ENCODE results near the gene SLC39A11.

SLC39A11 gene

GRCh38 chr17:73028299-73028755, 64.2 kb downstream of the SLC39A11 start:
- H3K27ac Mint-ChIP-seq = no peak overlapping the region
- H3K4me3 Mint-ChIP-seq = no peak overlapping the region
- peaks cover 67% of the 10 kb centered on the region for H3K36me3 Mint-ChIP-seq (ENCODE audit: low read depth)
- H3K4me1 Mint-ChIP-seq (ENCODE audit: low read depth) = no peaks in the 10 kb centered on the region
- no peaks in the 10 kb centered on the region for H3K9me3 Mint-ChIP-seq
- no peak for DNase-seq
- no peaks in the 10 kb centered on the region for H3K27me3 Mint-ChIP-seq

DNA sequence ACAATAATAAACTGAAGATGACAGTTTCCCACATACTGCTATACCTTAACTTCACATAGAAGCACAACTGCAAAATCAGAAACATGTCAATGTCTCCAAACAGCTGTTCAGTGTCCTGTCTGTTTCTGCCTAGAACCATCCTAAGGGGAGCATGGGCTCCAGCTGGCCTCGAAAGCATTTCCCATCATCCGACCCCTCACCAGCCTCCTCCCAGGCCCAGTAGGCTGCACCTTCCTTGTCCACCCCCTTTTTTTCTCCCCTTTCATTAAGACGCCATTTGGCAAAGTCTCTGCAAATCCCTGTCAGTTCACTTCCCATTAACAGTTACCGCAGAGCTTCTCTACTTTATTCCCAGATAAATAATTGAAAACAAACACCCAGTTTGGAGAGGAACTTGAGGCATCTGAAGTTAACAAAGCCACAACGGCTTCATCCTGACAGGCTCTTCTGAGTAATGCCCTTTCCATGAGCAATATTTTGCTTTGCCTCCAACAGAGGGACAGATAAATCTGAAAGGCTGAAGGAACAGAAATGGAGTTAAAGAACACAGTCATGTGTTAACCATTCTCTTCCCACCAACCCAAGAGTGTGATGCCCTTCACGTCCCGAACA, 65.3 kb downstream of the SLC39A11 start:
- no peak overlapping the region for H3K27ac Mint-ChIP-seq
- H3K9me3 Mint-ChIP-seq = no peaks in the 10 kb centered on the region
- H3K4me1 Mint-ChIP-seq (ENCODE audit: low read depth) = no peaks in the 10 kb centered on the region
- no peak for DNase-seq
- no peaks in the 10 kb centered on the region for H3K27me3 Mint-ChIP-seq
- peaks cover 75% of the 10 kb centered on the region for H3K36me3 Mint-ChIP-seq (ENCODE audit: low read depth)
- no peak overlapping the region for H3K4me3 Mint-ChIP-seq

DNA sequence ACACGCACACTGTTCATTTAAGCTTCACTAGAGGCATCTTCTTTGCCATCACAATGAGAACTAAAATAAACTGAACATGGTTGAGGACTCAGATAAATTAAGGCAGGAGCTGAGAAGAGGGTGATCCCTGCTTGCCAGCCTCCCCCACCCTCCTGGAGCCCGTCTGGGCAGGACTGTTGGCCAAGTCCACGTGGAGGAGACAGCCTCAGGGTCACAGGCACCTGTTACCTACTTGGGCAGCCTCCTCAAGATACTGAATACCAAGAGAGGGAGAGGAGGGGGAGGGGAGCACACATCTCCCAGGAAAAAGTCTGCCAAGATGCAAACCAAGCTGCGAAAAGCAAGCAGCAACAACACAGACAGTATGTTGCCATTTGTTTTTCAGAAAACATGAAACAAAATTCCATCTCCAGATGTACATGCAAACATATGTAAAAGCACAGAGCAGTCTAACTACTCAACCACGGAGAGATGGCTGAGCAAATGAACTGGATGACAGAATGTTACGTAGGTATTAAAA, 67.4 kb downstream of the SLC39A11 start:
- H3K4me3 Mint-ChIP-seq = no peak overlapping the region
- H3K27ac Mint-ChIP-seq = no peak overlapping the region
- H3K36me3 Mint-ChIP-seq (ENCODE audit: low read depth) = peaks cover 74% of the 10 kb centered on the region
- H3K27me3 Mint-ChIP-seq = no peaks in the 10 kb centered on the region
- no peak for DNase-seq
- no peaks in the 10 kb centered on the region for H3K4me1 Mint-ChIP-seq (ENCODE audit: low read depth)
- H3K9me3 Mint-ChIP-seq = peaks cover 13% of the 10 kb centered on the region

DNA sequence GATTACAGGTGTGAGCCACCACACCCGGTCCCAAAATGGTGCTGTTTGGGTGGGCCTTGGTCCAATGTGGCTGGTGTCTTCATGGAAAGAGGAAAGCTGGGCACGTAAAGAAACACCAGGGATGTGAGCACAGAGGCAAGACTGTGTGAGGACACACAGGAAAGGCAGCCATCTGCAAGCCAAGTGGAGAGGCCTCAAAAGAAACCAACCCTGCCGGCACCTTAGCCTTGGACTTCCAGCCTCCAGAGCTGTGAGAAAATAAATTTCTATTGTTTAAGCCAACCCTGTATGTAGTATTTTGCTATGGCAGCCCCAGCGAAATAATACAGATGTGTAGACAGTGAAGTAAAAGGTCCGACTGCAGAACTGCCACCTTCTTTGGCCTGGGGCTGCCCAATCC, 68.7 kb downstream of the SLC39A11 start:
- Mint-ChIP-seq H3K27ac (no peak overlapping the region), H3K27me3 (no peaks in the 10 kb centered on the region), H3K4me3 (no peak overlapping the region), H3K4me1 (ENCODE audit: low read depth) (no peaks in the 10 kb centered on the region), H3K9me3 (peaks cover 25% of the 10 kb centered on the region), H3K36me3 (ENCODE audit: low read depth) (peaks cover 67% of the 10 kb centered on the region)
- no peak for DNase-seq

DNA sequence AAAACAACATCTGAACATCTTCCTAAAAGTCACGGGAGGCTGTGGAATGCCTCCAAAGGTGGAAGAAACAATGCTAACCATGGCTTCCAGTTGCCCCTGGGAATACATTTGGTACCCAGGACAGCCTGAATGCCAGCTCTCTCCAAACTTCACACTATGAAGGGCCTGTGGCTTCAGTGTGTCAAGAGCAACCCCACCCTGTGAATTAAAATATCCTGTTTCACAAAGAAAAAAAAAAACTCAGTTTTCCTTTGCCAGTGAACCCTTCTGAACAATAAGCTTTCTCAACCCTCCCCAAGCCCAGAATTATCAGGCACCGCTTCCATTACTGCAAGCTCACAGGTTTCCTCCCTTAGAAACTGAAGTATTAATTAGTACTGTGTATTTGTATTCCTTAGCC, 69.8 kb downstream of the SLC39A11 start:
- no peak for DNase-seq
- H3K36me3 Mint-ChIP-seq (ENCODE audit: low read depth) = peaks cover 59% of the 10 kb centered on the region
- H3K4me1 Mint-ChIP-seq (ENCODE audit: low read depth) = no peaks in the 10 kb centered on the region

DNA sequence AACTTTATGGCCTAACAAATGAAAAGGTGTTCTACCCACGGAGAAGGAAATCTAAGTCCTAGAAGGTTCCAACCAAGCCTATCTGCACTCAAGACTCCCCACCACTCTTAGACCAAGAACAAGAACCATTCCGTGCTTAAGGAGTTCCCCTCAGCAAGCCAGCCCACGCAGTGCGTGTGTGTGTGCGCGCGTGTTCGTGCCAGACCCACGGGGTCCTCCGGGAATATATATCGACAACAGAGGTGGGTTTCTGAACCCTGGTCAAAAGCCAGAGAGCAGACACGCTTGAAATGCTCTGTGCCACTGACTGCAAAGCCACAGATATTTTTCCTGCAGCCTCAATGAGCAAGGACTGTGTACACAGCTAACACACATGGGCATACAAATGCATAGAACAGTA, 70.7 kb downstream of the SLC39A11 start:
- Mint-ChIP-seq H3K9me3 (peaks cover 35% of the 10 kb centered on the region), H3K36me3 (ENCODE audit: low read depth) (peaks cover 54% of the 10 kb centered on the region), H3K27ac (no peak overlapping the region), H3K27me3 (no peaks in the 10 kb centered on the region), H3K4me1 (ENCODE audit: low read depth) (no peaks in the 10 kb centered on the region), H3K4me3 (no peak overlapping the region)
- DNase-seq = no peak

More for the DNA sequence above, 69.8 kb downstream of the SLC39A11 start:
- Mint-ChIP-seq H3K9me3 (peaks cover 33% of the 10 kb centered on the region), H3K27me3 (no peaks in the 10 kb centered on the region), H3K4me3 (no peak overlapping the region), H3K27ac (no peak overlapping the region)

DNA sequence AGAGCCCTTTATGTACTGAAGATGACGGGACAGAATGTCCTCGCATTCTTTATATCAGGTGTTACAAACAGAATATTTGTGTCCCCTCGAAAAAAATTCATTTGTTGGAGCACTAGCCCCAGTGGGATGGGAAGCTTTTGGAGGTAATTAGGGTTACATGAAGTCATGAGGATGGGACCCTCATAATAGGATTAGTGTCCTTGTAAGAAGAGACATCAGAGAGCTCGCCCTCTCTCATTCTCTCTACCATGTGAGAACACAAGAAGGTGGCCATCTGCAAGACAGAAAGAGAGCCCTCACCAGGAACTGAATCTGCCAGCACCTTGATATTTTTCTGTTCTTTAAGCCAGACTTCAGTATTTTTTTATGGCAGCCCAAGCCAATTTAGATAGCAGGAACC, 72.4 kb downstream of the SLC39A11 start:
- Mint-ChIP-seq H3K36me3 (ENCODE audit: low read depth) (peaks cover 45% of the 10 kb centered on the region), H3K4me1 (ENCODE audit: low read depth) (no peaks in the 10 kb centered on the region), H3K4me3 (no peak overlapping the region), H3K27me3 (no peaks in the 10 kb centered on the region), H3K27ac (no peak overlapping the region), H3K9me3 (peaks cover 36% of the 10 kb centered on the region)
- DNase-seq = no peak

DNA sequence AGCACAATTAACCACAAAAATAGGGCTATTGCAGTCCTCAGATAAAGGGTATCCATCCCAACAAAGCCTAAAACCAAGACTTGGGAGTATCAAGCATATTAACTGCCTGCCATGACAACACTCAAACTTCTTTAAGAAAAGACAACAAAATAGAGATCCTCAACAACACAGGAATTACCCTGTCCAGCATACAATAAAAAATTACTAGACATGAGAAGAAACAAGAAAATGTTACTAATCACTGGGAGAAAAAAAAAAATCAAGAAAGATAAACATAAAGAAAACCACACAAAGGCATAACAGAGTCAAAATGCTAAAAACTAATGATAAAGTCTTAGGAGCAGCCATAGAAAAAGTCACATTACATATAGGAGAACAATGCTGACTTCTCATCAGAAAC, 73.9 kb downstream of the SLC39A11 start:
- Mint-ChIP-seq H3K36me3 (ENCODE audit: low read depth) (peaks cover 35% of the 10 kb centered on the region), H3K27ac (no peak overlapping the region), H3K27me3 (no peaks in the 10 kb centered on the region), H3K4me1 (ENCODE audit: low read depth) (no peaks in the 10 kb centered on the region), H3K4me3 (no peak overlapping the region), H3K9me3 (peaks cover 36% of the 10 kb centered on the region)
- DNase-seq = no peak

- H3K27me3 Mint-ChIP-seq = no peaks in the 10 kb centered on the region
- peaks cover 36% of the 10 kb centered on the region for H3K9me3 Mint-ChIP-seq
- peaks cover 28% of the 10 kb centered on the region for H3K36me3 Mint-ChIP-seq (ENCODE audit: low read depth)
- H3K27ac Mint-ChIP-seq = no peak overlapping the region
- no peak for DNase-seq
- H3K4me1 Mint-ChIP-seq (ENCODE audit: low read depth) = no peaks in the 10 kb centered on the region
- H3K4me3 Mint-ChIP-seq = no peak overlapping the region
Measured at GRCh38 chr17:73017658-73018057, 74.8 kb downstream of the SLC39A11 start.

DNA sequence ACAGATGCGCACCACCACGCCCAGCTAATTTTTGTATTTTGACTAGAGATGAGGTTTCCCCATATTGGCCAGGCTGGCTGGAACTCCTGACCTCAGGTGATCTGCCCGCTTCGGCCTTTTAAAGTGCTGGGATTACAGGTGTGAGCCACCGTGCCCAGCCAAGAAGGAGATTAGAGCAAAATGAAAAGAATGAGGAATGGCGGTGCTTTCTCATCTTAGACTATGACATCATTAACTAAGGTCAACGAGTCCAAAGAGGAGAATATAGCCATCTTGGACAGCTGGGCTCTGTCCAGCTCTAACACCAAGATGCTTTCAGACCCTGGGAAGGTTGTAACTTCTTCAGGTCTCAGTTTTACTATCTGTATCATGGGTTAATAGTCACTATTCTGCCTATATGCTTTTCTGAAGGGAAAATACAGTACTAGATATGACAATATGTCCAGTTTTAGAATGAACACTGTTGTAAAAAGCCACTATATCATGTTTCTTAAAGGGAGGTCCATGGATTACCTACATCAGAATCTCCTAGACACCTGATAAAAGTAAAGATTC, 76.7 kb downstream of the SLC39A11 start:
- H3K27ac Mint-ChIP-seq = no peak overlapping the region
- no peaks in the 10 kb centered on the region for H3K27me3 Mint-ChIP-seq
- DNase-seq = no peak
- peaks cover 26% of the 10 kb centered on the region for H3K9me3 Mint-ChIP-seq
- H3K36me3 Mint-ChIP-seq (ENCODE audit: low read depth) = peaks cover 13% of the 10 kb centered on the region
- H3K4me3 Mint-ChIP-seq = no peak overlapping the region
- H3K4me1 Mint-ChIP-seq (ENCODE audit: low read depth) = peaks cover 6% of the 10 kb centered on the region

DNA sequence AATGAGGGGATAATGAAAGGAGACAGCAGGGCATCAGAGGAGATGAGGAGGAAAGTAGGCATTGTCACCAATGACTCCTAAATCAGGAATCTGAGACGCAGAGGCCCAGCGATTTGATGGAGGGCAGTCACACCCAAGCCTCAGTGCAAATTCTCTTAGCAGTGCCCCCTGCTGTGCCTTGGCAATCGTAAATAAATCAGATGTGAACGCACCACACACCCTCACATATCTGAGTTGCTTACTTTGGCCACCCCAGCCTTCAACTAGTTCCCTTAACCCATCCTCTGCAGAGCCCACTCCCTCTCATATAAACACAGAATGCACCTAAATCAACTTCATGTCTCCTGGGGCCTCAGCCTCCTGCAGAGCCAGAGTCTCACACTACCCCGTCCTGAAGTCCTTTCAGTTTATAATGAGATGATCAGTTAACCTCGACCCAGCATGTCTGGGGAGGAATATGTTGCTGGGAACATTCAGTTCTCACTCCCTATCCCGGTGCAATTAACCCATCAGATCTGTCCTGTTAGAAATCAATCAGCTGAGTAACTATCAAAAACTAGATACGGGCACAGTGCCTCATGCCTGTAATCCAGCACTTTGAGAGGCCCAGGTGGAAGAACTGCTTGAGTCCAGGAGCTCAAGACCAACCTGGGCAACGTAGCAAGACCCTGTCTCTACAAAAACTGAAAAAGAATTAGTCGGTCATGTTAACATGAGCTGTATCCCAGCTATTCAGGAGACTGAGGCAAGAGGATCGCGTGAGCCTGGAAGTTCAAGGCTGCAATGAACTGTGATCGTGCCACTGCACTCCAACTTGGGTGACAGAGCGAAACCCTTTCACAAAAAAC, 78.4 kb downstream of the SLC39A11 start:
- Mint-ChIP-seq H3K4me1 (ENCODE audit: low read depth) (peaks cover 6% of the 10 kb centered on the region), H3K4me3 (no peak overlapping the region), H3K36me3 (ENCODE audit: low read depth) (peaks cover 6% of the 10 kb centered on the region), H3K27ac (no peak overlapping the region), H3K9me3 (peaks cover 12% of the 10 kb centered on the region), H3K27me3 (no peaks in the 10 kb centered on the region)
- DNase-seq = no peak

DNA sequence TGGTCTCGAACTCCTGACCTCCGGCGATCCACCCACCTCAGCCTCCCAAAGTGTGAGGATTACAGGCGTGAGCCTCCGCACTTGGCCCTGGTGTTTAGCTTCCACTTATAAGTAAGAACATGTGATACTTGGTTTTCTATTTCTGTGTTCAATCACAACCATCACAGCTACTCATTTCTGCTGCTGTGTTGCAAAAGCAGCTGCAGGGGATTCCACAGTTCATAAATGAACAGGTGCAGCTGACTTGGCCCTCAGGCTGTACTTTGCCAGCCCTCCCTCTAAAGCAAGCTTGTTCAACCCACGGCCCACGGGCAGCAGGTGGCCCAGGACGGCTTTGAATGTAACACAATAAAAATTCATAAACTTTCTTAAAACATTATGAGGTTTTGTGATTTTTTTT, 79.2 kb downstream of the SLC39A11 start:
- Mint-ChIP-seq H3K9me3 (peaks cover 7% of the 10 kb centered on the region), H3K36me3 (ENCODE audit: low read depth) (peaks cover 3% of the 10 kb centered on the region), H3K27me3 (no peaks in the 10 kb centered on the region), H3K27ac (no peak overlapping the region), H3K4me1 (ENCODE audit: low read depth) (peaks cover 6% of the 10 kb centered on the region), H3K4me3 (no peak overlapping the region)
- DNase-seq = no peak

GRCh38 chr17:73011016-73011486, 81.4 kb downstream of the SLC39A11 start:
- Mint-ChIP-seq H3K4me3 (no peak overlapping the region), H3K27ac (no peak overlapping the region), H3K9me3 (no peaks in the 10 kb centered on the region), H3K36me3 (ENCODE audit: low read depth) (no peaks in the 10 kb centered on the region), H3K4me1 (ENCODE audit: low read depth) (peaks cover 6% of the 10 kb centered on the region), H3K27me3 (no peaks in the 10 kb centered on the region)
- DNase-seq = no peak

GRCh38 chr17:73010414-73010813, 82.1 kb downstream of the SLC39A11 start:
- Mint-ChIP-seq H3K4me1 (ENCODE audit: low read depth) (peaks cover 6% of the 10 kb centered on the region), H3K4me3 (no peak overlapping the region), H3K27me3 (no peaks in the 10 kb centered on the region), H3K36me3 (ENCODE audit: low read depth) (peaks cover 1% of the 10 kb centered on the region), H3K27ac (no peak overlapping the region), H3K9me3 (no peaks in the 10 kb centered on the region)
- no peak for DNase-seq

GRCh38 chr17:73007407-73007806, 85.1 kb downstream of the SLC39A11 start:
- Mint-ChIP-seq H3K36me3 (ENCODE audit: low read depth) (peaks cover 5% of the 10 kb centered on the region), H3K27ac (no peak overlapping the region), H3K9me3 (no peaks in the 10 kb centered on the region), H3K4me3 (no peak overlapping the region), H3K4me1 (ENCODE audit: low read depth) (peaks cover 6% of the 10 kb centered on the region), H3K27me3 (no peaks in the 10 kb centered on the region)
- no peak for DNase-seq
